Measurements from ENCODE around the gene WDPCP.
"Not testable (repeated sequence)": the region's sequence is repeated elsewhere in the genome, so short reads cannot be mapped to it uniquely, and the experiment has no call there.

Gene WDPCP

GRCh38 chr2:63588385-63589147 lies at the start of gene WDPCP, which contains the start of gene MDH1:
TSS of gene WDPCP (minus strand) at chr2:63588477. CDS start at chr2:63588271, 206 bp downstream.
TSS of gene MDH1 (plus strand) at chr2:63588963. CDS start at chr2:63589044, 81 bp downstream.
- H3K4me3 ChIP-seq (ENCODE audit: low read depth, low read length) = peak within 1 kb of the TSS; percentile 97

DNA sequence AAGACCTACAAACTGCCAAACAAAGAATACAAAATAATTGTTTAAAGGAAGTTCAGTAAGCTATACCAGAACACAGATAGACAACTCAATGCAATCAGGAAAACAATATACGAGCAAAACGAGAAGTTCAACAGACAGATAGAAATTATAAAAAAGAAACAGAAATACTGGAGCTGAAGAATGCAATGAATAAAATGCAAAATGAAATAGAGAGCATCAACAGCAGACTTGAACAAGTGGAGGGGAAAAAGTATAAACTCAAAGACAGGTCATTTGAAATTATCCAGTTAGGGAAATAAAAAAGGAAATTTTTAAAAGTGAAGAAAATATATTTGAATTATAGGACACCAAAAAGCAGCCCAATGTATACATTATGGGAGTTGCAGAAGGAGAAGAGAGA lies 44.1 kb upstream of the WDPCP start:
- H3K4me3 ChIP-seq (ENCODE audit: low read depth, low read length) = no peak overlapping the region

DNA sequence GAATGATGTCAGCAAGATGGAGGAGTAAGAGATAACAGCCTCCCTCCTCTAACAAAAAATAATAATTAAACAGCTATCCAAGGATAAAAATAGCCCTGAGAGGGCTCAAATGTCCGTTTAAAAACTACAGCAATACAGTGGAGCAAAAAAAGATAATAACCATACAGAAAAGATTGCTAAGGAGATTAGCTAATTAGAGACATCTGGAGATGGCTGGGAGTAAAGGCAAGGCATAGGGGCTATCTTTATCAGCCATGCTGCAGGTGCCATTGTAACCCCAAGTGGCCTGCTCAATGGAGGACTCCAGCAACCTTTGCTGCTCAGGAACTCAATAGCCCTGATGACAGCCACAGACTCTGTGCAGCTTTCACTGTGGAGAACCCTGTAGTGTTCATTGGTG lies 43.2 kb upstream of the WDPCP start:
- H3K4me3 ChIP-seq (ENCODE audit: low read depth, low read length) = no peak overlapping the region

DNA sequence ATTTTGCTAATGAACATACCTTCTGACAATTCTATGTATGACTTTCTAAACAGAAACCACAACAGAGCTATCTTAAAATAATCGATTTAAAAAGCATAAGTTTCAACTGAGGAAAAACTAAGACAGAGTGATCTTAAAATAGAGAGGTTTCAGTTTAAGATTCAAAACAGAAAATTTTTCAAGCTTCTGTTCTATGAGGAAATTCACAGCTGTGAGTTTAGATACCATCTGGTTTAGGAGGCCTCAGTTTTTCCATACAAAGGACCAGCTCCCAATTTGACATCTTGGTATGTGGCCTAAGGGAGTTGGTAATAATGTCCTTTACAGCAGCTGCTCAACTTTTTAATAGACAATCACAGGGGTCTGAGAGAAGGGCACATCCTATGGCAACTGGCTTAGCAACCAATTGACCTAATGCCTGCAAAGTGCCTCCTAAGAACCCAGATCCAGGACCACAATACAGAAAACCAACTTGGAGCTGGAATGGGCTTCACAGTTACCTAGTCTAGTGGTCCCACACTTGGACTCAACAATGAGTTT lies 40.2 kb upstream of the WDPCP start:
- H3K4me3 ChIP-seq (ENCODE audit: low read depth, low read length) = no peak overlapping the region

DNA sequence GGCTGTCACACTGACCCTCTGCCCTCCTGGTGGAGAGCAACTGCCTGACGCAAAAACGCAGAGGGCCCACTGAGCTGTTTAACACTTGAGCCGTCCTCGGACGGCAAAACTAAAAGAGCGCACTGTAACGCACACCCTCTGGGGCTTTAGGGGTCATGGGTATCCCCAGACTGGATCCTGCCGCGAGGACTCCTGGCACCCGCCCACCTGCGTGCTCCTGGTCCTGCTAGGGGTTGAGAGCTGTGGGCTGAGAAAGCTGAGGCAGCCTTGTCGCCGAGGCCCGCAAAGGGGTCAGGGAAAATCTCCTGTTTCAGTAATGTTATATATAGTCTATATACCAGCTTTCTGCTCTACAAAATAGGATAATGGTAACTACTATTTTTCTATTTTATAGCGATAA lies 39.6 kb upstream of the WDPCP start:
- H3K4me3 ChIP-seq (ENCODE audit: low read depth, low read length) = no peak overlapping the region

- H3K4me3 ChIP-seq (ENCODE audit: low read depth, low read length) = not testable (repeated sequence)
These were observed 35.5 kb upstream of the WDPCP start for GRCh38 chr2:63623763-63624162.

GRCh38 chr2:63622751-63623150 lies 34.5 kb upstream of the WDPCP start:
- H3K4me3 ChIP-seq (ENCODE audit: low read depth, low read length) = no peak overlapping the region

GRCh38 chr2:63619328-63619727 lies 31.1 kb upstream of the WDPCP start:
- no peak overlapping the region for H3K4me3 ChIP-seq (ENCODE audit: low read depth, low read length)

DNA sequence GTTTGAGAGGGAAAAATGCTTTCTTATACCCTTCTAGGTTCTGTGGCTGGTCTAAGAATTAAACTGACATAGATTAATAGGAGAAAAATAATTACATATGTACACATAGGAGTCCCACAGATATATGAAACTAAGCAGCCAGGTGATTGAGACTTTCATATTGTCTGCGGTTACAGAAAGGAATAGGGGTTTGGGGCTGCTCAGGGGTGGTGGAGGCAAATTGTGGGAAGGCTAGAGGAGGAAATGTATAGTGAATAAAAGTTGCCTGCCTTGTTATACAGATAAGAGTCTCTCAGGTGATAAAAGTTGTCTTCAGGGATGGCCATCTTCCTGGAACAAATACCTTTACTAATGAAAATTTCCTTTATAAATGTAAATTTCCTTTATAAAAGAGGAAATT lies 29.1 kb upstream of the WDPCP start:
- no peak overlapping the region for H3K4me3 ChIP-seq (ENCODE audit: low read depth, low read length)

- no peak overlapping the region for H3K4me3 ChIP-seq (ENCODE audit: low read depth, low read length)
These were observed 27.0 kb upstream of the WDPCP start for GRCh38 chr2:63614983-63615945.

DNA sequence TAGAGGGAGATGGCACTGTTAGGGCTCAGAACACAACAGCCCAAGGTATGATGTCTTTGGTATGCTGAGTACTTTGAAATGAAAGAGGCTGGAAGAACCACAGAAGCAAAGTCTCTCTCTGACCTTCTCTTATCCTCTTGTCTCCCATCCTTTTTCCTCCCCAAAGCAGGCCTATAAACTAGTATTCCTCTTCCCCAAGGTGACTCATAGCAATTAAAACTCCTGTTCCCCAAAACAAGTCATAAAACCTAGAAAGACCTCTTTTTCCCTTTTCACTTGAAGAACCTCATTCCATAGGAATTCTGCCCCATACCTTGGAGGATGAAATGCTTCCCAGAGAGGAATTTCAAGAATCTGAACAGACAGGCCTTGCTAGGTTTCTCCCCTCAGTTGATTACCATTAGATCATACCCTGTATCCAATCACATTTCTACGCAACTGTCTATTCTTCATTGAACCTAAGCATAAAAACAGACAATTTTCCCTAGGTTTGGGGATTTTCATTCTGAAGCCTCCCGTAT lies 26.2 kb upstream of the WDPCP start:
- H3K4me3 ChIP-seq (ENCODE audit: low read depth, low read length) = peak overlapping the region; percentile 2

DNA sequence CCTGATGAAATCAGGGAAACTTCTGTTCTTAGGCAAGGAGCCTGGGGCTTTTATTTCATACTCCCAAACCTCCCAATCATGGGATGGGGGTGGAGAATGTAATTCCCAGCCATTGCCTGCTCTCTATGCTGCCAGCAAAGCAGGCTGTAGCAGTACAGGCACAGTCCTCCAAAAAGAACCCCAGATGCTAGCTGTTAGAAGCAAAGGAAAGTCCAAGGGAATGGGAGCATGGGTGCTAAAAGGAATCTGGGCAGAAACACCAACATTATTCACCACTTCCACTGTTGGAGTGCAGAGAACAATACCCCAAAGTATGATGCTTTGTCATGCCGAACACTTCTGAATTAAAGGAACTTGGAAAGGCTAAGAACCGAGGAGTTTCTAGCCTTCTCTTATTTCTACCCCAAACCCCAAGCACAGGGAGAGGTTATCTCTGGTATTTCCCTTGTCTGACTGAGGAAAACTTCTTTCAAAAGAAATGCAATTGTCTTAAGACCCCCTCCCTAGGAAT lies 25.2 kb upstream of the WDPCP start:
- H3K4me3 ChIP-seq (ENCODE audit: low read depth, low read length) = no peak overlapping the region

DNA sequence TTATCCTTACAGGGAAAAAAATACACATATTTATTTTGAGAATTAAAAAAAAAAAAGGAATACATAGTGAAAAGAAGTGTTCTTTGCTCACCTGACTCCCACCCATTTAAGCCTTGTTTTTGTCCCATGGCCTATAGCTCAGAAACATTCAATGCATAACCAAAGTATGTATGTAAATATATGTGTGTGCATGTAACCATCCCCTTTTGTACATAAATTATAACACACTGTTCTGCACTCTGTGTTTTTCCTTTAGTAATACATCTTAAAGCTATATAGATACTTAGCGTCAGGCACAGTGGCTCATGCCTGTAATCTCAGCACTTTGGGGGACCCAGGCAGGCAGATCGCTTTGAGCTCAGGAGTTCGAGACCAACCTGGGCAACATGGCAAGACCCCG lies 22.2 kb upstream of the WDPCP start:
- H3K4me3 ChIP-seq (ENCODE audit: low read depth, low read length) = no peak overlapping the region

GRCh38 chr2:63608865-63609264 lies 20.6 kb upstream of the WDPCP start:
- not testable (repeated sequence) for H3K4me3 ChIP-seq (ENCODE audit: low read depth, low read length)

DNA sequence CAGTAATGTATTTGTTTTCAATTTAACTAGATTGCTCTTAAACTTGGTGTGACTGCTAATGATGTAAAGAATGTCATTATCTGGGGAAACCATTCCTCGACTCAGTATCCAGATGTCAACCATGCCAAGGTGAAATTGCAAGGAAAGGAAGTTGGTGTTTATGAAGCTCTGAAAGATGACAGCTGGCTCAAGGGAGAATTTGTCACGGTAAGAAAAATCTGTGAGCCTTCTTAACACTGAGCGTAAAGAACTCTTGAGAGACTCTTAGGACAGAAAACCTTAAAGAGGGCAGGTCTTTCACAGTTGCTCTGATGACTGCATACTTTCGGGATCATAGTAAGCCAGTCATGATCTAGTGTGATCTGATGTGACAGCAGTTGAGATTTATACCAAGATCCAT lies 16.4 kb upstream of the WDPCP start:
- no peak overlapping the region for H3K4me3 ChIP-seq (ENCODE audit: low read depth, low read length)

- no peak overlapping the region for H3K4me3 ChIP-seq (ENCODE audit: low read depth, low read length)
These were observed 12.7 kb upstream of the WDPCP start for GRCh38 chr2:63600881-63601460.

- H3K4me3 ChIP-seq (ENCODE audit: low read depth, low read length) = no peak overlapping the region
These were observed 10.7 kb upstream of the WDPCP start for GRCh38 chr2:63598981-63599380.

DNA sequence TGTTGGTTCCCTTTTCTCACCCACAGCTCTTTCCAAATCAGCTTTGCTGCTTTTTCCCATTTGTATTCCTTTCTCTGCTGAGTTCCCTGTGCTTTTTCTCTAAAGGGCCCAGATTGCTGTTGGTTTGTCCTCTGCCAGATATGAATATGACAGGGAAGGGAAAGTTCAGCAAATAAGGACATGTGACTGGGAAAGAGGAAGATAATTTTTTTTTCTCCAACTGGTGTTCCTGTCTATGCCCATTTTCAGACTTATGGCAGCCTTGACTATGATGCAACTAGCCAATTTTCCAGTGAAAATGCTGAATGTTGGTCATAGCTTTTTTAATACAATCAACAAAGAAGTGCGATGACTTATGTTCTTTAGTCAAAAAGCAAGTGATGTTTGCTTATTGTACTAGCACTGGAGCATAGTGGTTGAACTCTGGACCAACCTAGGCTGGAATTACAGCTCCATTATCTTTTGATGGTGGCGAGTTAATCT lies 8.2 kb upstream of the WDPCP start:
- no peak overlapping the region for H3K4me3 ChIP-seq (ENCODE audit: low read depth, low read length)

GRCh38 chr2:63594660-63595059 lies 6.4 kb upstream of the WDPCP start:
- no peak overlapping the region for H3K4me3 ChIP-seq (ENCODE audit: low read depth, low read length)

DNA sequence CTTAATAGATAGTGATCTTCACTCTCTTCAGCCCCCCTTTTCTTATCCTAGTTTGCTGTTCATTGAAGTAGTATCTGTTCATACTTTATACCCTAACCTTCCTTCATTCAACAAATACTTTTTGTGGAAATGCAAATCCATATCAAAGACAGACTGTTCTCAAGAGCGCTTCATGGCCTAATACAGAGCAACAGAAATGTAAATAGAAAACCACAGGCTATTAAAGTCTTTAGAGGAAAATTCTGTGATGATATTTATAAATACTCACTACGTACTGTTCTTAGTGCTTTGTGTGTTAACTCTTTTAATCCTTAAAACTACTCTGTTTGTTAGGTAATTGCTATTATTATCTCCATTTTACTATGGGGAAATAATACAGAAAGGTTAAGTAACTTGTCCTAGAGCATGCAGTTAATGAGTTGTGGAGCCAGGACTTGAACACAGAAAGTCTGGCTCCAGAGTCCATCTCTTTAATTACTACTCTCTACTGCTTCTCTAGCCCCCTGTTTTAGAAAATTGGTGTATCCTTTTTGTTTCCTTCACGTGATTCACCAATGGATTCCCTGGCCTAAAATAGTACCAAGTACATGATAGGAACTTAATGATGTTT lies 3.4 kb upstream of the WDPCP start:
- no peak overlapping the region for H3K4me3 ChIP-seq (ENCODE audit: low read depth, low read length)
